Fibroblast of the aortic adventitia (primary cell): ENCODE results near the gene NMNAT1. TPM values are rescaled to one million over a fixed set of nuclear protein-coding genes. Genes with fewer than 3 reads are reported as not detected.

Experiments
- DNase-seq: peaks from one replicate; pipeline ENCODE4 v3.0.0-alpha.2; 2010; ENCODE audit warnings: low read depth
- H3K4me3 ChIP-seq: 2 replicates; pipeline ENCODE4 v1.5.1; 2011; ENCODE audit warnings: low read depth, mild to moderate bottlenecking, control low read depth, low read length, moderate library complexity
- total RNA-seq: library from RNA; depleted of rRNA; stranded (reverse); fragments of >200 nt; gene quantifications from 2 replicates; pipeline ENCODE4 v1.2.3, GENCODE V29; 2012; ENCODE audit warnings: low replicate concordance
- TF ChIP-seq, protein P1 (sequence below): IDR thresholded peaks from 2 replicates; pipeline ENCODE4 v1.5.1; 2011; ENCODE audit warnings: mild to moderate bottlenecking, low read length, control low read depth, inconsistent platforms; ENCODE audit not compliant: insufficient read depth

Gene NMNAT1
- total RNA-seq, 1 donor = 10.6 TPM

DNA sequence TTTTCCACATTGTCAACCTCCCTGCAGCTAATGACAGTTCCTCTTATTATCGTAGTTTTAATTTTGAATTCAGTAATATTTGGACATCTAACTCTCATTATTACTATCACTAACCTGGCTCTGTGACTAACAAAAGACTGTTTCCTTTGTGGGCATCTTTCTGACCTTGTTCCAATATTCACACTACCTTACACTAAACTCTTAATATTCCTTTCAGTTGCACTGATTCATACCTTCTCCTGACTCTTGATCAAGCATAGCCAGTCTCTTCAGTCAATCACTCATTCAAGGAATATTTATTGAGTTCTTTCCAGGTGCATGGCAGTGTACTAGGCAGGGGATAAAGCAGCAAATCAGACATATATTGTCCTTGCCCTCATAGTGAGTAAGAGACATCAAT lies 25.4 kb upstream of the NMNAT1 start:
- DNase-seq = no peak

DNA sequence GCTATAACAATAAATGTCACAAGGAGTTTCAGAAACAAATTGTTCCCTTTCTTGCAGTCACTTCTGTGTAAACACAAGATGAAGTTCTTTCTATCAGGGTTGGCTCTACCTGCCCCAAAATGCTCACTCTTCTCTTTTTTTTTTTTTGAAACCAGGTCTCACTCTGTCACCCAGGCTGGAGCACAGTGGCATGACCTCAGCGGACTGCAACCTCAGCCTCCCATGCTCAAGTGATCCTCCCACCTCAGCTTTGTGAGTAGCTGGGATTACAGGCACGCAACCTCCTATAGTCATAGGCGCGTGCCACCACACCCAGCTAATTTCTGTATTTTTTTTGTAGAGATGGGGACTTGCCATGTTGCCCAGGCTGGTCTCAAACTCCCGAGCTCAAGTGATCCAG lies 22.7 kb upstream of the NMNAT1 start:
- DNase-seq = no peak
- H3K4me3 ChIP-seq = no peak overlapping the region
- TF ChIP-seq, protein P1, sequence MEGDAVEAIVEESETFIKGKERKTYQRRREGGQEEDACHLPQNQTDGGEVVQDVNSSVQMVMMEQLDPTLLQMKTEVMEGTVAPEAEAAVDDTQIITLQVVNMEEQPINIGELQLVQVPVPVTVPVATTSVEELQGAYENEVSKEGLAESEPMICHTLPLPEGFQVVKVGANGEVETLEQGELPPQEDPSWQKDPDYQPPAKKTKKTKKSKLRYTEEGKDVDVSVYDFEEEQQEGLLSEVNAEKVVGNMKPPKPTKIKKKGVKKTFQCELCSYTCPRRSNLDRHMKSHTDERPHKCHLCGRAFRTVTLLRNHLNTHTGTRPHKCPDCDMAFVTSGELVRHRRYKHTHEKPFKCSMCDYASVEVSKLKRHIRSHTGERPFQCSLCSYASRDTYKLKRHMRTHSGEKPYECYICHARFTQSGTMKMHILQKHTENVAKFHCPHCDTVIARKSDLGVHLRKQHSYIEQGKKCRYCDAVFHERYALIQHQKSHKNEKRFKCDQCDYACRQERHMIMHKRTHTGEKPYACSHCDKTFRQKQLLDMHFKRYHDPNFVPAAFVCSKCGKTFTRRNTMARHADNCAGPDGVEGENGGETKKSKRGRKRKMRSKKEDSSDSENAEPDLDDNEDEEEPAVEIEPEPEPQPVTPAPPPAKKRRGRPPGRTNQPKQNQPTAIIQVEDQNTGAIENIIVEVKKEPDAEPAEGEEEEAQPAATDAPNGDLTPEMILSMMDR = no peak

More for the DNA sequence above, 25.4 kb upstream of the NMNAT1 start:
- TF ChIP-seq, protein P1 = no peak
- no peak overlapping the region for H3K4me3 ChIP-seq

DNA sequence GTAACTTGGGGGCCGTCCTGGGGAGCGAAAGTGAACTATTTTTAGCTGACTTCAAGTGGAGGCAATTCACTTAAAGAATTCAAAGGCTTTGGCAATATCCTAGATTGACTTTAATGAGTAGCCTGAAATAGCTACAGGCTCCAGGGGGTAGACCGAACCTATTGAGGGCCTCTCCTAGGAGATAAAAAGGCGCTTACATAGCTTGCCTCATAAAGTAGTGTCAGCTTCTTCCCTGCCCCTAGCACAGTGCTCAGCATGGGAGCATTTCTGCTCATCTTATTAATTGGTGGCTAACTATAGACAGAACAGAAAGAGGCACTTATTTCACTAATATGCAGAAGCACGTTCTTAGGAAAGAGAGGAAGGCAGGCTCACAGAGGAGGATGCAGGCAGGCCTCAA lies 20.9 kb upstream of the NMNAT1 start:
- DNase-seq = no peak
- H3K4me3 ChIP-seq = no peak overlapping the region
- TF ChIP-seq, protein P1 = no peak

DNA sequence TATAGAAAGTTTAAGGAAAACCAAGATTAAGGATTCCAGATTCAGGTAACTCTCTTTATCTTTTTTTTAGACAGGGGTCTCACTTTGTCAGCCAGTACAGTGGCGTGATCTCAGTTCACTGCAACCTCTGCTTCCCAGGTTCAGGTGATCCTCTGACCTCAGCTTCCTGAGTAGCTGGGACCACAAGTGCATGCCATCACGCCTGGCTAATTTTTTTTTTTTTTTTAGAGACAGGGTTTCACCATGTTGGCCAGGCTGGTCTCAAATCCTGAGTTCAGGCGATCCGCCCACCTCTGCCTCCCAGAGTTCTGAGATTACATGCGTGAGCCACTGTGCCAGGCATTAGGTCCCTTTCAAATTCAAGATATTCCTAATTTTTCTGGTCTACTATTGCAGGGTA lies 16.0 kb upstream of the NMNAT1 start:
- TF ChIP-seq, protein P1 = no peak
- DNase-seq = no peak
- no peak overlapping the region for H3K4me3 ChIP-seq

DNA sequence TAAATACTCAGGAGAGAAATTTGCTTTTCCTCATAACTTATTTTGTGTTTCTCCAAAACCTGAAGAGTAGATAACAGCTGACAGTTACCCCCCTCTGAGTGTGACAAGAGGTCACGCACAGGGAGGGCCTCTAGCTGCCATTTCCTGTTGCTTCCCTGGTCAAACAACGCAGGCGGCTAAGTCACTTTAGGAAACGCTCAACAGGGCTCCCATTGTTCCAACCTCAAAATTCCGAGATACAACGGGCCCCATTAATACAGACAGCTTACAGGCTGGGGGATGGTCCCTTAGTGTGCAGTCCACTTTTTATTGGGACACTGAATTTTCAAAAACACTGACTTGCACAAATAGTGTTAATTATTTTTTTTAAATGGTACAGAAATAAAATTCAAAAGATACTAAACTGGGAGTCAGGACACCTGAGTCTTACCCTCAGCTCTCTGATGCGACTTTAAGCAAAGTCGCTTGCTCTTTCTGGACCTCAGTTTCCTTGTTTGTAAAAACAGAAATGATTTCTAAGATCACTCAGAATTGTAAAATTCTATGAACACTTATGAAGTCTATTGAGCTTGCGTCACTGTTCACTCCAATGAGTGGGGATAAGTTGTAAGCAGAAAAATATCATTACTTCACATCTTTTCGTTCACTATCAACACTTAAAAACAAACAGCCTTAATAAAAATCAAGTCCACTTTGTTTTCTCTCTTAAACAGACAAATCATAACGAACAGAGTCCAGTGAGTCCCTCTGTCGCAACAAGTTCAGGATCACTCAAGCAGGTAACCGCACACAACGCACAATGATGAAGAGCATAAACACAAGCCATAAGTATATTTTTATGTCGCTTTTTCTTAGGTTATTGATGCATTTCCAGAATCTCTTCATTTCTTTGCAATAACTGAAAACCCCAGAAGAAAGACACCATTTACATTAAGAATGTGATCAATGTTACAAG lies 13.6 kb upstream of the NMNAT1 start:
- no peak overlapping the region for H3K4me3 ChIP-seq
- TF ChIP-seq, protein P1 = no peak
- no peak for DNase-seq

DNA sequence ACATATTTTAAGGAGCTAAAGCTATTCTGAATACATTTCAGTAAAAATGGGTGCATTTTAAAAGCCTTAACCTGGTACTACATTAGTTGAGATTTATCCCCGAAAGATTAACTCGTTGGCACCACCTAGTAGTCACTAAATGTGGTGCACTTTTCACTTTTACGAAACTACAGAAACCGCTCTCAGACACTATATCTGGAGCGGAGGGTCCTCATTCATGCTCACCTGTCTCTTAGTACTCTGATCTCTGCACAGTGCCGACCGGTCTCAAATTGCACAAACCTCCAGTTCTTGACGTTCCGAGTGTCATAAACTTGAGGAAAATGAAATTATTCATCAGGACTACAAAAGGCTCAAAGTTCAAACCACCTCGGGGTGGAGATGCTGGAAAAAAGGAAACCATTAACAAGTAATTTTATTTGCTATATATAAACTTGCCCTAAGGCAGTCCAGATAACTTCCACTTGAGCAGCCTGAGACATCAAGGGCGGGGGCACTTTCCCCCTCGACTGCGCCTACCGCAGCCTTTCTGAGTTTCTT lies 806 bp upstream of the NMNAT1 start:
- DNase-seq = peak; percentile 78
- H3K4me3 ChIP-seq = peak overlapping the region; percentile 96
- TF ChIP-seq, protein P1 = peak; percentile 58
